Neural cell (in vitro differentiated cells): ENCODE results near the gene SAMD14. TPM values are rescaled to one million over a fixed set of nuclear protein-coding genes. Genes with fewer than 3 reads are reported as not detected.

ENCODE experiments used
- H2AFZ ChIP-seq: fragments of 200-600, 300-800 bp; sonication (generic), shearing (Covaris generic); 2 replicates; pipeline ENCODE4 v1.6.0; 2014; ENCODE audit warnings: low read depth, mild to moderate bottlenecking, antibody characterized with exemption, low read length, moderate library complexity
- H3F3A ChIP-seq: fragments of 200-600 bp; shearing (Covaris generic); 2 replicates; pipeline ENCODE4 v1.6.1; 2016; ENCODE audit warnings: mild to moderate bottlenecking, moderate library complexity, mixed read lengths, antibody characterized with exemption, low read length; ENCODE audit not compliant: insufficient read depth, poor library complexity, severe bottlenecking
- H3K27ac ChIP-seq: fragments of 200-600, 300-800 bp; sonication (generic), shearing (Covaris generic); 2 replicates; pipeline ENCODE4 v1.5.1; 2014; ENCODE audit warnings: mild to moderate bottlenecking, low read length, moderate library complexity
- H3K27me3 ChIP-seq: fragments of 300-800, 200-600 bp; sonication (generic), shearing (Covaris generic); 2 replicates; pipeline ENCODE4 v1.6.0; 2014; ENCODE audit warnings: mild to moderate bottlenecking, low read depth, low read length, moderate library complexity; ENCODE audit not compliant: insufficient read depth
- H3K36me3 ChIP-seq: fragments of 300-800, 200-600 bp; sonication (generic), shearing (Covaris generic); 2 replicates; pipeline ENCODE4 v1.5.1; 2014; ENCODE audit warnings: mild to moderate bottlenecking, antibody characterized with exemption, low read length, moderate library complexity; ENCODE audit not compliant: insufficient read depth
- H3K4me2 ChIP-seq: fragments of 300-800, 200-600 bp; sonication (generic), shearing (Covaris generic); 2 replicates; pipeline ENCODE4 v1.6.0; 2014; ENCODE audit warnings: mild to moderate bottlenecking, low read length
- H3K4me3 ChIP-seq: fragments of 300-800, 200-600 bp; sonication (generic), shearing (Covaris generic); 2 replicates; pipeline ENCODE4 v1.5.1; 2014; ENCODE audit warnings: mild to moderate bottlenecking, low read length, moderate library complexity
- H3K79me2 ChIP-seq: fragments of 200-600 bp; shearing (Covaris generic); replicated peaks from 2 replicates; pipeline ENCODE4 v1.6.0; 2014; ENCODE audit warnings: mild to moderate bottlenecking, low read length, moderate library complexity; ENCODE audit not compliant: insufficient read depth
- H3K9ac ChIP-seq: fragments of 300-800, 200-600 bp; sonication (generic), shearing (Covaris generic); 2 replicates; pipeline ENCODE4 v1.6.1; 2016; ENCODE audit warnings: mild to moderate bottlenecking, low read length, mixed read lengths
- H3K9me2 ChIP-seq: fragments of 200-600 bp; shearing (Covaris generic); 2 replicates; pipeline ENCODE4 v1.6.1; 2016; ENCODE audit warnings: mild to moderate bottlenecking, low read length, mixed read lengths; ENCODE audit not compliant: insufficient read depth
- H3K9me3 ChIP-seq: fragments of 200-600, 300-800 bp; sonication (generic), shearing (Covaris generic); 2 replicates; pipeline ENCODE4 v1.6.1; 2016; ENCODE audit warnings: mild to moderate bottlenecking, mixed run types, low read length, moderate library complexity, mixed read lengths
- H4K20me1 ChIP-seq: fragments of 200-600 bp; shearing (Covaris generic); 2 replicates; pipeline ENCODE4 v1.6.1; 2016; ENCODE audit warnings: mild to moderate bottlenecking, mixed run types; ENCODE audit not compliant: insufficient read depth
- CTCF ChIP-seq: fragments of 450-650 bp; IDR thresholded peaks from 2 replicates; pipeline ENCODE4 v1.5.1; 2014; ENCODE audit warnings: antibody characterized with exemption, mild to moderate bottlenecking, moderate library complexity; ENCODE audit not compliant: poor library complexity, severe bottlenecking
- EP300 ChIP-seq: fragments of 450-650 bp; conservative IDR thresholded peaks from 2 replicates; pipeline ENCODE4 v1.6.1; 2014; ENCODE audit warnings: antibody characterized with exemption, mild to moderate bottlenecking, moderate library complexity; ENCODE audit not compliant: poor library complexity, severe bottlenecking
- EZH2 ChIP-seq: fragments of 200-600, 300-800 bp; shearing (Covaris generic), sonication (generic); IDR thresholded peaks from 2 replicates; pipeline ENCODE4 v1.6.1; 2014; ENCODE audit warnings: antibody characterized with exemption, low read length, borderline replicate concordance, mild to moderate bottlenecking; ENCODE audit not compliant: insufficient read depth, poor library complexity, severe bottlenecking
- MXI1 ChIP-seq: fragments of 450-650 bp; conservative IDR thresholded peaks from 2 replicates; pipeline ENCODE4 v1.6.1; 2014; ENCODE audit warnings: antibody characterized with exemption, mild to moderate bottlenecking; ENCODE audit not compliant: poor library complexity, severe bottlenecking
- POLR2AphosphoS5 ChIP-seq: IDR thresholded peaks from 2 replicates; pipeline ENCODE4 v1.6.1; 2012
- RAD21 ChIP-seq: fragments of 450-650 bp; conservative IDR thresholded peaks from 2 replicates; pipeline ENCODE4 v1.6.1; 2014; ENCODE audit warnings: antibody characterized with exemption, mild to moderate bottlenecking, moderate library complexity
- REST ChIP-seq: IDR thresholded peaks from 2 replicates; pipeline ENCODE4 v1.6.1; 2012; ENCODE audit warnings: borderline replicate concordance
- SMC3 ChIP-seq: fragments of 450-650 bp; conservative IDR thresholded peaks from 2 replicates; pipeline ENCODE4 v1.6.1; 2014; ENCODE audit warnings: antibody characterized with exemption, mild to moderate bottlenecking, moderate library complexity; ENCODE audit not compliant: poor library complexity
- TAF1 ChIP-seq: IDR thresholded peaks from 2 replicates; pipeline ENCODE4 v1.6.1; 2012; ENCODE audit warnings: low read depth
- polyA plus RNA-seq: library from polyadenylated mRNA; depleted of rRNA; stranded (reverse); fragments of >200 nt; gene quantifications from 2 replicates; pipeline ENCODE4 v1.2.3, GENCODE V29; 2014

SAMD14 gene
- polyA plus RNA-seq, 1 donor from 2014 or later: 105 TPM

GRCh38 chr17:50148226-50149090, 18.5 kb upstream of the SAMD14 start:
- H3K27ac ChIP-seq: no peak overlapping the region
- H4K20me1 ChIP-seq: peaks cover 40% of the 10 kb centered on the region
- H3K27me3 ChIP-seq: no peaks in the 10 kb centered on the region
- no peaks in the 10 kb centered on the region for H3F3A ChIP-seq
- TF ChIP-seq MXI1 (peak; percentile 48), SMC3 (no peak)
- H3K4me3 ChIP-seq: peak overlapping the region; percentile 91
- H3K4me2 ChIP-seq: peak overlapping the region; percentile 90
- H3K9me2 ChIP-seq: no peaks in the 10 kb centered on the region
- no peak overlapping the region for H2AFZ ChIP-seq
- H3K36me3 ChIP-seq: no peaks in the 10 kb centered on the region
- peaks cover 43% of the 10 kb centered on the region for H3K79me2 ChIP-seq
- H3K9ac ChIP-seq: peak overlapping the region; percentile 94
- no peaks in the 10 kb centered on the region for H3K9me3 ChIP-seq

- H4K20me1 ChIP-seq: peaks cover 40% of the 10 kb centered on the region
- H3K27ac ChIP-seq: no peak overlapping the region
- peak overlapping the region; percentile 94 for H3K9ac ChIP-seq
- no peaks in the 10 kb centered on the region for H3K27me3 ChIP-seq
- no peak overlapping the region for H2AFZ ChIP-seq
- H3F3A ChIP-seq: no peaks in the 10 kb centered on the region
- TF ChIP-seq RAD21 (no peak), REST (no peak), SMC3 (no peak), TAF1 (no peak), POLR2AphosphoS5 (no peak), MXI1 (no peak), EP300 (no peak), EZH2 (no peak), CTCF (no peak)
- H3K4me2 ChIP-seq: peak overlapping the region; percentile 90
- H3K9me2 ChIP-seq: no peaks in the 10 kb centered on the region
- H3K36me3 ChIP-seq: no peaks in the 10 kb centered on the region
- peak overlapping the region; percentile 91 for H3K4me3 ChIP-seq
- H3K79me2 ChIP-seq: peaks cover 43% of the 10 kb centered on the region
- no peaks in the 10 kb centered on the region for H3K9me3 ChIP-seq
Observed at GRCh38 chr17:50147841-50148225, 17.9 kb upstream of the SAMD14 start.
